Pancreas (tissue), 10 donors: ENCODE results near the gene KCNMA1. TPM values are rescaled to one million over a fixed set of nuclear protein-coding genes. Genes with fewer than 3 reads are reported as not detected.

Experiments used
- ATAC-seq, 4 donors: fragments of 200-7000 bp; cut with Tn5 transposase; one replicate each; pipeline versions ENCODE4 v1.8.0 to v1.9.1; 2020; ENCODE audit warnings: mild to moderate bottlenecking in 4 of 4, moderate library complexity in 4 of 4
- DNase-seq, 6 donors: peaks; one replicate each; pipeline ENCODE4 v3.0.0-alpha.2; 2020
- FAIRE-seq: peaks from 2 replicates; lab custom pipeline; 2012; peaks lifted over from hg19 to GRCh38; lab: Jason Lieb, UNC
- H3K27ac ChIP-seq, 4 donors: fragments of 200-600 bp; sonication (generic); 1 replicate in 3 of 4; 2 replicates in 1 of 4; pipeline versions ENCODE4 v1.5.0 to v1.8.0; 2020
- H3K27me3 ChIP-seq, 4 donors: fragments of 200-600 bp; one replicate each; pipeline ENCODE4 v1.8.0; 2021
- H3K36me3 ChIP-seq, 3 donors: fragments of 200-600 bp; sonication (generic) in 1 of 3; one replicate each; pipeline versions ENCODE4 v1.5.0 to v1.8.0; 2020 to 2021
- H3K4me1 ChIP-seq, 3 donors: fragments of 200-600 bp; one replicate each; pipeline ENCODE4 v1.8.0; 2021
- H3K4me3 ChIP-seq, 4 donors: fragments of 200-600 bp; sonication (generic) in 2 of 4; one replicate each; pipeline versions ENCODE4 v1.5.0 to v1.8.0; 2020 to 2021
- H3K9me3 ChIP-seq, 4 donors: fragments of 200-600 bp; one replicate each; pipeline ENCODE4 v1.8.0; 2021
- WGBS, 2 donors: extraction: QIAGEN DNeasy Blood & Tissue Kit; methylation state at CpG; one replicate each; pipeline ENCODE4 v1.1.7; 2013; 5-methylcytosine and 5-hydroxymethylcytosine counted together
- intact Hi-C, 3 donors: fragments of 100-400 bp; cut with DNase I; formaldehyde crosslinking; loops; one replicate each; pipeline versions ENCODE4 v1.11.1 to v1.14.2; 2022
- polyA plus RNA-seq, 2 donors: library from polyadenylated mRNA; stranded (reverse); fragments of 200-250 nt; gene quantifications; one replicate each; pipeline ENCODE4 v1.2.3, GENCODE V29; 2013
- total RNA-seq, 6 donors: library from RNA; stranded (reverse); fragmentation: NEBNext Ultra II Directional in 4 of 6; extraction: Animal tissue kit (Norgen Biotek cat#: 25700) in 4 of 6; gene quantifications; one replicate each; pipeline versions ENCODE4 v1.2.1 to v1.2.4, GENCODE V29; 2021 to 2023
- TF ChIP-seq, protein P1 (sequence below), 4 donors: fragments of 200-600 bp; sonication (generic) in 3 of 4; IDR thresholded peaks; one replicate each; pipeline versions ENCODE4 v1.5.0 to v1.8.0; 2021; ENCODE audit warnings: antibody characterized with exemption in 4 of 4
- donor health status: healthy with polysubstance abuse.
- donor health status: DM: no; HTN: no; CAD: no; lungs with moderate emphysema.
- donor health status: DM: no; HTN: no; CAD: no.
- donor health status: control.
- donor health status: control.
- donor health status: Bipolar disorder and iron deficiency.
- donor health status: DM: yes; HTN: yes; CAD: no.
- donor health status: DM: no; HTN: no; CAD: no.
- donor health status: DM: no; HTN: no; CAD: no.
- donor health status: DM: yes; HTN: yes; CAD: no.

Gene KCNMA1
- total and polyA plus RNA-seq, 8 donors, result 3.5 to 19.4 (median 9.3) TPM

- Histone ChIP-seq H3K9me3 (no peaks in the 10 kb centered on the region), H3K36me3 (no peaks in the 10 kb centered on the region), H3K4me1 (no peaks in the 10 kb centered on the region), H3K4me3 (no peak overlapping the region), H3K27me3 (no peaks in the 10 kb centered on the region), H3K27ac (no peak overlapping the region)
- FAIRE-seq (no peak), ATAC-seq (no peak), DNase-seq (no peak)
- WGBS, 2 donors, result 81 to 88% methylated on average over 1 of the region's 1 CpG
- intact Hi-C loops, result no loop called here
- TF ChIP-seq, protein P1, sequence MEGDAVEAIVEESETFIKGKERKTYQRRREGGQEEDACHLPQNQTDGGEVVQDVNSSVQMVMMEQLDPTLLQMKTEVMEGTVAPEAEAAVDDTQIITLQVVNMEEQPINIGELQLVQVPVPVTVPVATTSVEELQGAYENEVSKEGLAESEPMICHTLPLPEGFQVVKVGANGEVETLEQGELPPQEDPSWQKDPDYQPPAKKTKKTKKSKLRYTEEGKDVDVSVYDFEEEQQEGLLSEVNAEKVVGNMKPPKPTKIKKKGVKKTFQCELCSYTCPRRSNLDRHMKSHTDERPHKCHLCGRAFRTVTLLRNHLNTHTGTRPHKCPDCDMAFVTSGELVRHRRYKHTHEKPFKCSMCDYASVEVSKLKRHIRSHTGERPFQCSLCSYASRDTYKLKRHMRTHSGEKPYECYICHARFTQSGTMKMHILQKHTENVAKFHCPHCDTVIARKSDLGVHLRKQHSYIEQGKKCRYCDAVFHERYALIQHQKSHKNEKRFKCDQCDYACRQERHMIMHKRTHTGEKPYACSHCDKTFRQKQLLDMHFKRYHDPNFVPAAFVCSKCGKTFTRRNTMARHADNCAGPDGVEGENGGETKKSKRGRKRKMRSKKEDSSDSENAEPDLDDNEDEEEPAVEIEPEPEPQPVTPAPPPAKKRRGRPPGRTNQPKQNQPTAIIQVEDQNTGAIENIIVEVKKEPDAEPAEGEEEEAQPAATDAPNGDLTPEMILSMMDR (IDR thresholded peaks at IDR 0.05), result no peak
These were observed 422.8 kb downstream of the KCNMA1 start for GRCh38 chr10:77214799-77215198.

DNA sequence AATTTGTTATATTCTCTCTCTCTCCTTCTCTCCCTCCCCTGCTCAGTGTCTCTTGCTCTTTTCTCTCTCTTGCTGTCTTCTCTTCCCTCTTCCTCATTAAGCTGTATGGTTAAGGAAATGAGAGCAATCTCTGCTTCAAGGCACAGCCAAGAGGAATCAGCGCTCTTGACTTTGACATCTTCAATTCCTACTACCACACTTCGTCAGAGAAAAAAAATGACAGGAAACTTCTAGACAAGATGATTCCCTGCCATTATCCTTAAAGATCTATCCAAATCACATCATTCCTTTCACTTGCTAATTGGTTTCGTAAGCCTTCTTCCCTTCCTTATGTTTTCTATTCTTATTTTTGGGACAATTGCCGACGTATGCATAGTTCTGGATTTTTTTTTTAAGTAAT lies 425.0 kb downstream of the KCNMA1 start:
- intact Hi-C loops, result no loop called here

GRCh38 chr10:77210645-77211044 lies 427.0 kb downstream of the KCNMA1 start:
- FAIRE-seq, result no peak
- DNase-seq, result no peak
- ATAC-seq, result no peak

More for the DNA sequence above, 425.0 kb downstream of the KCNMA1 start:
- Histone ChIP-seq H3K4me3 (no peak overlapping the region), H3K27me3 (no peaks in the 10 kb centered on the region), H3K36me3 (no peaks in the 10 kb centered on the region), H3K27ac (no peak overlapping the region), H3K9me3 (no peaks in the 10 kb centered on the region), H3K4me1 (no peaks in the 10 kb centered on the region)
- DNase-seq (no peak), FAIRE-seq (no peak), ATAC-seq (no peak)
- WGBS, 2 donors, result 91 to 94% methylated on average over 5 of the region's 5 CpGs
- TF ChIP-seq, protein P1 (IDR thresholded peaks at IDR 0.05), result no peak

DNA sequence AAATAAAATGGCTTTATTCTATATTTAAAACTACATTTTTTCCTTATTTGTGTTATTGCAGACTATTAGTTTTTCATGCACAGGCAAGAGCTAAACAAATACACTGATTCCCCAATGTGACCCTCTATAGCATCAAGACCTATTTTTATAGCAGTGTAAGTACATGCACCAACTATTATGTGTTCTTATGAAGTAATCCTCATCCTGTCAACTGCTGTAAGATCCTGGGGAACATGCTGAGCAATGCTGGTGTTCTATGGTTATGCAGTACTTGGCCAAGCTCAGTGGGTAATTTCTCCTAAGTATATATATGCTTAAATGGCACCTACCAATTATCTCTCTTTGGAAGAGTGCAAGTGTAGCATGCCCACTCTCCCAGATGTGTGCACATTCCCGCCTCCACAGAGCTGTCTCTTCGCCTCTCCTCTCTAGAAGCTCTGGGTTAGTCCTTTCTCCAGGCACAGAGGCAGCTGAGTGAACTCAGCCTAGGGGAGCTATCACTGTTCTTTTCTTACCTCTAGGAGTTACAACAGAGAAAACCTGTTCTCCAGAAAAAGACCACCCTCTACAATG lies 428.8 kb downstream of the KCNMA1 start:
- no peak overlapping the region for H3K27ac ChIP-seq
- DNase-seq, result no peak
- H3K36me3 ChIP-seq, result no peaks in the 10 kb centered on the region
- no peak overlapping the region for H3K4me3 ChIP-seq
- TF ChIP-seq, protein P1 (IDR thresholded peaks at IDR 0.05), result no peak
- no peaks in the 10 kb centered on the region for H3K27me3 ChIP-seq
- ATAC-seq, result no peak
- FAIRE-seq, result no peak
- 98% methylated on average over 2 of the region's 2 CpGs for WGBS, 2 donors
- no peaks in the 10 kb centered on the region for H3K4me1 ChIP-seq
- intact Hi-C loops, result no loop called here
- H3K9me3 ChIP-seq, result no peaks in the 10 kb centered on the region

More at GRCh38 chr10:77210645-77211044, 427.0 kb downstream of the KCNMA1 start:
- Histone ChIP-seq H3K9me3 (no peaks in the 10 kb centered on the region), H3K4me1 (no peaks in the 10 kb centered on the region), H3K4me3 (no peak overlapping the region), H3K27me3 (no peaks in the 10 kb centered on the region), H3K27ac (no peak overlapping the region), H3K36me3 (no peaks in the 10 kb centered on the region)
- TF ChIP-seq, protein P1 (IDR thresholded peaks at IDR 0.05), result no peak
- intact Hi-C loops, result no loop called here

- Histone ChIP-seq H3K9me3 (no peaks in the 10 kb centered on the region), H3K36me3 (no peaks in the 10 kb centered on the region), H3K27me3 (no peaks in the 10 kb centered on the region), H3K4me1 (no peaks in the 10 kb centered on the region), H3K4me3 (no peak overlapping the region), H3K27ac (no peak overlapping the region)
- intact Hi-C loops, result no loop called here
- DNase-seq, result no peak
- TF ChIP-seq, protein P1 (IDR thresholded peaks at IDR 0.05), result no peak
- WGBS, 2 donors, result 94% methylated on average over 5 of the region's 5 CpGs
- FAIRE-seq, result no peak
- ATAC-seq, result no peak
These were observed 429.8 kb downstream of the KCNMA1 start for GRCh38 chr10:77207828-77208185.
